Heart left ventricle (tissue), 13 donors: ENCODE results near the gene CCDC63.

Experiments used
- CTCF ChIP-seq, 12 donors: fragments of 200-600 bp; sonication (generic) in 4 of 12; IDR thresholded peaks; one replicate each; pipeline versions ENCODE4 v1.5.0 to v1.8.0; 2018 to 2022; ENCODE audit warnings: antibody characterized with exemption in 12 of 12, mild to moderate bottlenecking in 5 of 12
- POLR2A ChIP-seq, 2 donors: fragments of 450-650 bp; IDR thresholded peaks; one replicate each; pipeline ENCODE4 v1.6.1; 2017; ENCODE audit warnings: antibody characterized with exemption in 2 of 2, mild to moderate bottlenecking in 2 of 2, moderate library complexity in 2 of 2
- donor health status: ischemic (EF 13 %, LVEDD 7.1; RV severe dilation, severe dysfunction).
- donor health status: DM: no; HTN: yes; CAD: no.
- donor health status: DM: no; HTN: no; CAD: no.
- donor health status: ischemic (EF 25% LVEDD 6.9; RV normal size, moderate dysfunction).
- donor health status: ischemic (EF 25% LVEDD 5.7; RV mildly dilated, moderate dysfunction).
- donor health status: ischemic (EF 35%, LVEDD 5.7; RV mildly dilated, moderate dysfunction).
- donor health status: nonischemic (EF 11% LVEDD 7.7; RV severe dilation, severe dysfunction).
- donor health status: DM: yes; HTN: yes; CAD: no.
- donor health status: PGD.
- donor health status: ischemic (EF 29% LVEDD 5.4; RV normal size, mild dysfunction).
- donor health status: nonischemic (EF 23%, LVEDD 6.1; RV moderate dilation, normal function).

- no peak for TF ChIP-seq CTCF (IDR thresholded peaks at IDR 0.05)
- TF ChIP-seq POLR2A (IDR thresholded peaks at IDR 0.05): no peak
These were observed 22.2 kb downstream of the CCDC63 start for GRCh38 chr12:110869026-110869425.
